Left ventricle myocardium inferior (tissue), 1 donor: ENCODE results near the gene ALPK1. TPM values are rescaled to one million over a fixed set of nuclear protein-coding genes. Genes with fewer than 3 reads are reported as not detected.

Source experiments
- DNase-seq: peaks from one replicate; pipeline ENCODE4 v3.0.0-alpha.2; 2020
- H3K27ac ChIP-seq: fragments of 200-600 bp; replicated peaks from 2 replicates; pipeline ENCODE4 v1.8.0; 2021
- H3K27me3 ChIP-seq: fragments of 200-600 bp; 2 replicates; pipeline ENCODE4 v1.8.0; 2021; ENCODE audit warnings: low read depth
- H3K36me3 ChIP-seq: fragments of 200-600 bp; 2 replicates; pipeline ENCODE4 v1.8.0; 2021
- H3K4me1 ChIP-seq: fragments of 200-600 bp; 2 replicates; pipeline ENCODE4 v1.8.0; 2021
- H3K4me3 ChIP-seq: fragments of 200-600 bp; 2 replicates; pipeline ENCODE4 v1.8.0; 2021; ENCODE audit warnings: mild to moderate bottlenecking, moderate library complexity
- H3K9me3 ChIP-seq: fragments of 200-600 bp; replicated peaks from 2 replicates; pipeline ENCODE4 v1.8.0; 2021
- intact Hi-C: fragments of 100-400 bp; cut with micrococcal nuclease; formaldehyde crosslinking; loops from one replicate; pipeline ENCODE4 v1.11.0; 2022
- total RNA-seq: library from RNA; stranded (reverse); fragmentation: NEBNext Ultra II Directional; extraction: Animal tissue kit (Norgen Biotek cat#: 25700); gene quantifications from one replicate; pipeline ENCODE4 v1.2.1, GENCODE V29; 2021
- TF ChIP-seq, protein P1 (sequence below): fragments of 200-600 bp; IDR thresholded peaks from 2 replicates; pipeline ENCODE4 v1.8.0; 2021; ENCODE audit warnings: antibody characterized with exemption, mild to moderate bottlenecking, borderline replicate concordance
- donor health status: DM: no; HTN: yes; CAD: no; lungs with severe emphysema.

The ALPK1 gene
- total RNA-seq, 1 donor from 2014 or later: 3.1 TPM

DNA sequence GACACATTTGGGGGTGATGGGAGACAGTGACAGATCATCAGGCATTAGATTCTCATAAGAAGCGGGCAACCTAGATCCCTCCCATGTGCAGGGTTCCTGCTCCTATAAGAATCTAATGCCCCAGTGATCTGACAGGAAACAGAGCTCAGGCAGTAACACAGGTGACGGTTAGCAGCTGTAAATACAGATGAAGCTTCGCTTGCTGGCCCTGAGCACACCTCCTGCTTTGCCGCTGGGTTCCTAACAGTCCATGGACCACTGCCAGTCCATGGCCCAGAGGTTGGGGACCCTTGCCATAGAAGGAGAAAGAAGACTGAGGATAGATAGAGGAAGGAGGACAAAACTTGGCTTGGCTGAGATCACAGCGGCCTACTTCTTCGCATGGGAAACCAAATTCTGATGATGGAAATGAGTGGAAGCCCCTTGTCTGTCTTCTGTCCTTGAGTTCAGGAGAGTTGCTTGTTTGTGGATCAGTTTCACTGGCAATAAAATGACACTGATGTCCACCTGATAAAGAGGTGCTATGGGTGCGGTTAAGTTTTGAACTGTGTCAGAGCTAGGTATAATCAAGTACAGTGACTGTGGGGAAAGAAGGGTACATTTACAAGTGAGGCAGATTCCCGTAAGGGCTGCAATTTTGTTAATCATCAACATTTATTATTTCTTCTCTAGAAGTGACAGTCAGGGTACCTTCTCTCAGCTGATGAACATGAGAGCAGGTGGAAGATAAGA, 9.7 kb upstream of the ALPK1 start:
- Histone ChIP-seq H3K4me3 (no peak overlapping the region), H3K36me3 (no peaks in the 10 kb centered on the region), H3K27ac (no peak overlapping the region), H3K27me3 (no peaks in the 10 kb centered on the region), H3K9me3 (no peaks in the 10 kb centered on the region), H3K4me1 (peaks cover 36% of the 10 kb centered on the region)
- intact Hi-C loops: no loop called here
- TF ChIP-seq, protein P1, sequence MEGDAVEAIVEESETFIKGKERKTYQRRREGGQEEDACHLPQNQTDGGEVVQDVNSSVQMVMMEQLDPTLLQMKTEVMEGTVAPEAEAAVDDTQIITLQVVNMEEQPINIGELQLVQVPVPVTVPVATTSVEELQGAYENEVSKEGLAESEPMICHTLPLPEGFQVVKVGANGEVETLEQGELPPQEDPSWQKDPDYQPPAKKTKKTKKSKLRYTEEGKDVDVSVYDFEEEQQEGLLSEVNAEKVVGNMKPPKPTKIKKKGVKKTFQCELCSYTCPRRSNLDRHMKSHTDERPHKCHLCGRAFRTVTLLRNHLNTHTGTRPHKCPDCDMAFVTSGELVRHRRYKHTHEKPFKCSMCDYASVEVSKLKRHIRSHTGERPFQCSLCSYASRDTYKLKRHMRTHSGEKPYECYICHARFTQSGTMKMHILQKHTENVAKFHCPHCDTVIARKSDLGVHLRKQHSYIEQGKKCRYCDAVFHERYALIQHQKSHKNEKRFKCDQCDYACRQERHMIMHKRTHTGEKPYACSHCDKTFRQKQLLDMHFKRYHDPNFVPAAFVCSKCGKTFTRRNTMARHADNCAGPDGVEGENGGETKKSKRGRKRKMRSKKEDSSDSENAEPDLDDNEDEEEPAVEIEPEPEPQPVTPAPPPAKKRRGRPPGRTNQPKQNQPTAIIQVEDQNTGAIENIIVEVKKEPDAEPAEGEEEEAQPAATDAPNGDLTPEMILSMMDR: no peak
- DNase-seq: no peak

DNA sequence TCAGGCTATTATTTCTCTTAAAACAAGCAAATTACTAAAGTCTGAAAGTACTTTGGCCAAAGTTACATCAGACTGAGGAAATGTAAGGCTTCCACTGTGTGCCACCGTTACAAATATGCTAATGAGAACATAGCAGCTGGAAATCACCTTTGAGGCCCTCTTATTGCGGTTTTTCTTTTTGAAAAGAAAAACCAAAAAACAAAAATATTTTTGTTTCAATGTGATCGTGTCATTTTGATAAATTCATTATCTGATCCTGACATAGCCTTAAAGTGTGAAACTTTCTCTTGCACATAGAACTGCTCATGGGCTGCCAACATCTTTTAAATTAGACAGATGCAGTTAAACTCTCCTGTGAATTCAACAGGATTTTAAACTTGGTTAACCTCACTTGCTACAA, 8.7 kb upstream of the ALPK1 start:
- Histone ChIP-seq H3K27me3 (no peaks in the 10 kb centered on the region), H3K36me3 (no peaks in the 10 kb centered on the region), H3K4me3 (no peak overlapping the region), H3K4me1 (peaks cover 26% of the 10 kb centered on the region), H3K27ac (no peak overlapping the region), H3K9me3 (no peaks in the 10 kb centered on the region)
- TF ChIP-seq, protein P1: no peak
- intact Hi-C loops: no loop called here
- DNase-seq: no peak

DNA sequence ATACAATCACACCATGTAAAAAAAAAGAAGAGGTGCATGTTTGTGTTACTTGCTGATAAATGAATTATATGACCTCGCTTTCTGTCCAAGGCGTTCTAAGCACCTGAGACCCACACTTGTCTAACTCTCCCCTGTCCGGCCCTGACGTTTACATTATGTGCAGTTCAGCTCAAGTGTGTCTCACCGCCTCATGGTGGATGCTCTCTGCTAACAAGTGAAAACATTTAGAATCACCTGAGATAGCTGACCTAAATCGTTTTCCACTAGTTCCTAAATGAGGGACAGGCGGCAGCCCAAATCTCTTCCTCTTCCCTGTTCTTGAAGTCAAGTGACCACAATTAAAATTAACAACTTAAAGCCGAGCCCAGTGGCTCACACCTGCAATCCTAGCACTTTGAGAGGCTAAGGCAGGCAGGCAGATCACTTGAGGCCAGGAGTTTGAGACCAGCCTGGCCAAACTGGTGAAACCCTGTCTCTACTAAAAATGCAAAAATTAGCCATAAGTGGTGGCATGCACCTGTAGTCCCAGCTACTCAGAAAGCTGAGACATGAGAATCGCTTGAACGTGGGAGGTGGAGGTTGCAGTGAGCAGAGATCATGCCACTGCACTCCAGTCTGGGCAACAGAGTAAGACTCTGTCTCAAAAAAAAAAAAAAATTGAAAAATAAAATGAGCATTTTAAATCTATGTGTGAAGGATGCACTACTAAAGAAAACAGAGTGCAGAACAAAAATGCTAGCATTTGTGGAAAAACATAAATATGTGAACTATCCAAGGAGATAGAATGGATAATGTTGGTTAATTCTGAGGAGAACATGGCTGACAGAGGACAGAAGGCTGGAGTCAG, 7.5 kb upstream of the ALPK1 start:
- Histone ChIP-seq H3K9me3 (no peaks in the 10 kb centered on the region), H3K4me1 (peaks cover 16% of the 10 kb centered on the region), H3K36me3 (no peaks in the 10 kb centered on the region), H3K4me3 (no peak overlapping the region), H3K27ac (no peak overlapping the region), H3K27me3 (no peaks in the 10 kb centered on the region)
- TF ChIP-seq, protein P1: no peak
- DNase-seq: no peak
- intact Hi-C loops: no loop called here

DNA sequence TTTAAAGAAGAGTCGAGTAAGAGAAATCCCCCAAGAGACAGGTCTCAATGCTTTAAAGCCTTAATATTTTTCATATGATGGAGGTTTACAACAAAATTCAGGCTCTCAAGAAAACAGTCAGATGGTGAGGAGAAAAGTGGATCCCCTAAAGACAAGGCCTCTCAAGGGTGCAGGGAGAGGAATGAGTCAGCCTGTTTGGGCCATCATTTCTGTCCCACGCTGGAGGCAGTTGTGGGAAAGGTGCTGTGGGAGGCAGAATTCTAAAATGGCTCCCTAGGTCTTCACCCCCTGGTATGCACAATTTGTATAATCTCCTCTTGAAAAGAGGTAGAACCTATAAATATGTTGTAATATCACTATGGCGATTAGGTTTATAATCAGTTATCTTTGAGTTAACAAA, 6.8 kb upstream of the ALPK1 start:
- intact Hi-C loops: no loop called here
- TF ChIP-seq, protein P1: no peak
- DNase-seq: no peak
- H3K9me3 ChIP-seq: no peaks in the 10 kb centered on the region
- H3K4me3 ChIP-seq: no peak overlapping the region
- no peaks in the 10 kb centered on the region for H3K27me3 ChIP-seq
- H3K4me1 ChIP-seq: peaks cover 9% of the 10 kb centered on the region
- no peaks in the 10 kb centered on the region for H3K36me3 ChIP-seq
- no peak overlapping the region for H3K27ac ChIP-seq

DNA sequence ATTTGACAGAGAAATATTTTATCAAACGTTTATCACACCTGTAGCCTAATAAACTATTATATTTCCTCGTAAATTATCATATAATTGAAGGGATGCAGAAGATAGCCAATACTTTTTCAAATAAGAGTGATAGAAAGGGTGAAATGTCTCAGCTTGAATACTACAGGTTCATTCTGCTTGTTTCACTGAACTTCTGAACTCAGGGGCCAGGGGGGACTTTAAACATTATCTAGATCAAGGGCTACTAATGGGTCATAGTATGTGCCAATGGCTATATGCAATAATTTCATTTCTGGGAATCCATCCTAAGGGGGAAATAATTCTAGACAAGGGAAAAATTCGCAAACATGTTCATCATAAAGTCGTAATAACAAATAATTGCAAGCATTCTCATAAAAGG, 2.6 kb downstream of the ALPK1 start:
- Histone ChIP-seq H3K4me1 (peaks cover 26% of the 10 kb centered on the region), H3K27ac (no peak overlapping the region), H3K27me3 (no peaks in the 10 kb centered on the region), H3K36me3 (peaks cover 18% of the 10 kb centered on the region), H3K4me3 (no peak overlapping the region), H3K9me3 (peaks cover 3% of the 10 kb centered on the region)
- TF ChIP-seq, protein P1: no peak
- intact Hi-C loops: no loop called here
- DNase-seq: no peak
